Fibroblast of the conjunctiva (primary cell): ENCODE results near the gene BRAF.
A peak's percentile ranks its signal among the peaks of the same experiment; 100 is the strongest.
"Not testable (repeated sequence)": the region's sequence is repeated elsewhere in the genome, so short reads cannot be mapped to it uniquely, and the experiment has no call there.

Experiments used
- DNase-seq: peaks from one replicate; pipeline ENCODE4 v3.0.0-alpha.2; 2010; ENCODE audit warnings: low read depth

The BRAF gene

GRCh38 chr7:140876519-140877248, 48.0 kb downstream of the BRAF start:
- DNase-seq, result peak; percentile 27

GRCh38 chr7:140873434-140873833, 51.3 kb downstream of the BRAF start:
- no peak for DNase-seq

- DNase-seq, result no peak
Measured at GRCh38 chr7:140870003-140870402, 54.7 kb downstream of the BRAF start.

- no peak for DNase-seq
Measured at GRCh38 chr7:140869430-140869829, 55.3 kb downstream of the BRAF start.

GRCh38 chr7:140867467-140868462, 57.0 kb downstream of the BRAF start:
- no peak for DNase-seq

GRCh38 chr7:140866926-140867325, 57.8 kb downstream of the BRAF start:
- no peak for DNase-seq

- DNase-seq, result no peak
Measured at GRCh38 chr7:140864732-140865131, 60.0 kb downstream of the BRAF start.

GRCh38 chr7:140863867-140864266, 60.9 kb downstream of the BRAF start:
- no peak for DNase-seq

GRCh38 chr7:140863184-140863583, 61.5 kb downstream of the BRAF start:
- DNase-seq, result no peak

GRCh38 chr7:140857048-140857447, 67.7 kb downstream of the BRAF start:
- no peak for DNase-seq

GRCh38 chr7:140841166-140841715, 83.5 kb downstream of the BRAF start:
- DNase-seq, result peak; percentile 41

GRCh38 chr7:140831724-140832123, 93.0 kb downstream of the BRAF start:
- DNase-seq, result no peak

- no peak for DNase-seq
Measured at GRCh38 chr7:140829720-140830119, 95.0 kb downstream of the BRAF start.

GRCh38 chr7:140828741-140829140, 96.0 kb downstream of the BRAF start:
- DNase-seq, result no peak

- DNase-seq, result not testable (repeated sequence)
Measured at GRCh38 chr7:140817383-140817782, 107.3 kb downstream of the BRAF start.

- peak; percentile 53 for DNase-seq
Measured at GRCh38 chr7:140810830-140811556, 113.7 kb downstream of the BRAF start.

GRCh38 chr7:140810385-140810784, 114.3 kb downstream of the BRAF start:
- DNase-seq, result no peak

GRCh38 chr7:140778975-140779374, 145.8 kb downstream of the BRAF start:
- no peak for DNase-seq

- DNase-seq, result no peak
Measured at GRCh38 chr7:140778568-140778967, 146.2 kb downstream of the BRAF start.

GRCh38 chr7:140774371-140774770, 150.4 kb downstream of the BRAF start:
- no peak for DNase-seq

- no peak for DNase-seq
Measured at GRCh38 chr7:140773104-140773503, 151.6 kb downstream of the BRAF start.

GRCh38 chr7:140771826-140772225, 152.9 kb downstream of the BRAF start:
- DNase-seq, result no peak
